MV-4-11 (cell line): Measurements from ENCODE around the gene ZNF674.
"Not testable (repeated sequence)": the region's sequence is repeated elsewhere in the genome, so short reads cannot be mapped to it uniquely, and the experiment has no call there.

Experiments
- DNase-seq: peaks from one replicate; lab custom pipeline; 2025; lab: John Stamatoyannopoulos, UW

ZNF674 gene

DNA sequence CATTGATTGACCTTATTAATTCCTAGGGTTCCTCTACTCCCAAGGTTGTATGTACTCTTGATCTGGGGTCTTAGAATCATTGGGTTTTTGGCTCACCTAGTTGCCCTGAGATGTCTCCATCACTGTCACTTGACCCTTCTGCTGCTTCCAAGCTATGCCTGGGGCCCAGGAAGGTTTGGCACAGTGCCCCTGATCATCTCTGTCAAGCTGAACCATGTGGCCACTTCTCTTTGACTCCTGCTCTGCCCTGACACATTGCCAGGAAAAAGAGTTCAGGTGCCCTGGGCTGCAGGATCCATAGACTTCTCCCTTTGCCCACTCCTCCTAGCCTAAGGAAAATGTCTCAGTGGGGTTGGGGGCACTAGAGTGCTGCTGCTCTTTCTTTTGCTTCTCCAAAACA lies 24.4 kb upstream of the ZNF674 start:
- DNase-seq, result no peak

DNA sequence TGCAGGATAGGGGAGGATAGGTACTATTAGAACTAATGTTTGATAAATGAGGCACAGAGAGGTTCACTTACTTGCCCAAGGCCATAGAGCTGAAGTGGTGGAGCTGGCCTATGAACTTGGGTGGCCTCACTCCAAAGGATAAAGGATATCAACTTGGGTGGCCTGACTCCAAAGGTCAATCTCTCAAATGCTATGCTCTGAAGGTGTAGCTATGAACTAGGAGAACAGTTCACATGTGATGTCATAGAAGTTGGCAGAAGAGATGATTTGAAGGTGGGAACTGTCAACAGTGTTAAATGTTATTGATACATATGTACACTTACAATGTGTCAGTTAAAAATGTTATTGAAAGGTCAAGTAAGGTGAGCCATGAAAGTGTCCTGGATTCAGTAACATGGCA lies 22.2 kb upstream of the ZNF674 start:
- no peak for DNase-seq

DNA sequence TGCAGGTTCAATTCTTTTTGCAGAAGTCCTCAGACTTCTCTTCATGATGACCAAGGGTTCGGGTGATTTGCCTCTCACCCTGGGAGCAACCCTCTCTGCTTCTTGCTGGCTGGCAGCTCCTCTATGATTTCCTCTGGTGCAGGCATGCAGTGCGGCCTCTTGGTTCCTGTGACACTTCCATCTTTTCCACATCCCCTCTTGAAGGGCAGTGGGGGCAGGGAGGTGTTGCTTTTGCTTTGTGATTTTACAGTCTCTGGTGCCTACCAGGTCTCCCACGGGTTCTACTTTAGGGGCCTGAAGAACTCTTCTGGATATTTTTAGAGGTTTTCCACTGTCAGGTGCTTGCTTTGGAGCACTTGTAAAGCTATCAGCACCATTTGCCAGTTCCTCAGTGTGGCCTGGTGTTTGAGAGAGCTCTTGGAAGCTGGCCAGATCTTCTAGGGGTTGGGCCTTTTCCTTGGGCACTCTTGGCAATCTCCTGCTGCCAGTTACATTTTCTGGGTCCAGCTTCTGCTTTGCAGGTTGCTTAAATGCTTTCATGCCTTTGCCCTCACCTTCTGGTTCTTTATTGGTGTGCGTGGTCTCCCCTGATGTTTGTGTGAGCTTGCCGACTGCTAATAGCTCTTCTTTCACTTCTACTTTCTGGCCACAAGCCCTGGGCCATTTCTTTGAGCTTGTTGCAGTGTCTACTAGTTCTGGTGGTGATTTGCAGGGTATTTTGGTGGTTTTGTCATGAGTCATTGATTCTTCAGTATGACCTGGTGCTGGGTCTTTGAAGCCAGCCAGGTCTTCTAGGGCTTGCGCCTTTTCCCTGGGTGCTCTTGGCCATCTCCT lies 16.8 kb upstream of the ZNF674 start:
- peak; percentile 87 for DNase-seq

DNA sequence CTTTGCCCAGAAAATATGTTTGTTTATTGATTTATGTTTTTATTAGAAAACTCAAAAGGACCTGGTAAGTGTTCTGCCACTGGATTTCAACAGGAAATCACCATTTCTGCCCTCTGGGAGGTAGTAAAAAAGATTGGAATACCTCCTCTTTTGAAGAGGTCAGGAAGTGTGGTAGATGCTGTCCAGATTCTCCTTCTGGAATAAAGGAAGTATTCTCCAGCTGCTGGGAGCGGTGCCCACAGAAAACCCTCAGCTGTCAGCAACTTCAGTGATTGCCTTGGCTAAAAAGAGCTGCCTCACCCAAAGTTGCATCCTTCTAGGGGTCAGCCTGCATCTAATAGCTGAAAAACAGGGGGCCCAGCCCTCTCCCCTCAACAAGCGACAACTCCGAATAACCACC lies 13.8 kb upstream of the ZNF674 start:
- DNase-seq, result no peak

DNA sequence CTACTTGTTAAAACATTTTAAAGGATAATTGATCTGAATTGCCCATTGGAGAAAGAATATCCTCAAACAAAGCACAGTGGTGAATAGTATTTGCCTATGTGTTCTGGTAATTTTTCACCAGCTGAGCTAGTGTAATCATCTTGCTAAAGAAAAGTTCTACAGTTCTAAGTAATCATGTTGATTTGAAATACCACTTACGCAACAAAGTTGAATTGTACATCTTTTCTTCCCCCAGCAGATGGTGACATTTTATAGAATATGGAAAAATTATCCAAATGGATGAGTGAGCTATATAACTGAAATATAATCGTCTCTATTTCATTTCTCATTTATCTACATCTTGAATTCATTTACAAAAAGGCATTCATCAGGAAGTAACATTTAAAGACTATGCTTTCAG lies 9.7 kb upstream of the ZNF674 start:
- peak; percentile 32 for DNase-seq

DNA sequence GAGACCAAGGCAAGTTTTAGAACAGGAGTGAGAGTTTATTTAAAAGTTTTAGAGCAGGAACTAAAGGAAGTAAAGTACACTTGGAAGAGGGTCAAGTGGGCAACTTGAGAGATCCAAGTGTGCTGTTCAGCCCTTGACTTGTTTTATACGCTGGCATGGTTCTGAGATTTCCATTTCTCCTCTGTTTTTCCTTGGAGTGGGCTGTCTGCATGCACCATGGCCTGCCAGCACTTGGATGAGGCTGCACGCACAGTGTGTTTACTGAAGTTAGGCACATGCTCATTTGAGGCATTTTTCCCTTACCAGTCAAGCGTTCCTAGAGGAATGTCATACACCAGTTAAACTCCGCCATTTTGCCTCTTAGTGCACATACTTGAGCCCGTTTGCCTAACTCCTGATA lies 8.7 kb upstream of the ZNF674 start:
- DNase-seq, result no peak

DNA sequence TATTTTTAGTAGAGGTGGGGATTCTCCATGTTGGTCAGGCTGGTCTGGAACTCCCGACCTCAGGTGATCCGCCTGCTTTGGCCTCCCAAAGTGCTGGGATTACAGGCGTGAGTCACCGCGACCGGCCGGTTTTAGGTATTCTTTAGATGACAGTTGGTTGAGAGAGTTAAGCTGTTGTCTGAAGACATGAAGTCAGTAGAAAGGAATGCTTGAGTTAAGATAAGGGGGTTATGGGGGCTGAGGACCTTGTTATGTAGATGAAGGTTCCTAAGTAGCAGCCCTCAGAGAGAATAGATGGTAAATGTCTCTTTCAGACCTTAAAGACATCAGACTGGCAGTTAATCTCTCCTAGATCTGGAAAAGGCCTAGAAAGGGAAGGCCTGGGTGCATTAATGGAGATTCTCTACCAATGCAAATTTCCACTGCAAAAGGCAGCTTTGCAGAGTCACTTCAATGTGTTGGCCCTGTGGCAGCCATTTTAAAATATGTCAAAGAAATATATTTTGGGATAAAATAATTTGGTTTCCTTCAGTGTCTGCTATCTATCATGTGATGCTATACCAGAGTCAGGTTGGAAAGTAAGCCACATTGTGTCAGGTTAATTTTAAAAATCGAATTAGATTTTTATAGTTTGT lies 6.4 kb upstream of the ZNF674 start:
- no peak for DNase-seq

DNA sequence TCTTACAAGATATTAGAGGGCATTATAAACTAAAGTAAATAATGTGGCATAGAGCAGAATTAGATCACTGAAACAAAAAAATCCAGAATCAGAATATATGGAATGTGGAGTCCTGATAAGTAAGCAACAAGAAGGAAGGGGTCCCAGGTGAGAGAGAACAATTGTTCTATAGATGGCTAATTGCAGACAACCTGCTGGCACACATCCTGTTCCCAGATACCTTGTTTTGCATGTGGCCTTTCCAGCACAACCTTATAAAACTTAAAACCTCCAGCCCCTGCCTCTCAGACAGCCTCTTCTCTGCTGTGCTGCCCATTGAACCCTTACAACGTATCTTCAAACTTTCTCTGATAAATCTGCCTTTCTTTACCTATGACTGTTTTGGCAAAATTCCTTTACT lies 4.7 kb upstream of the ZNF674 start:
- no peak for DNase-seq

DNA sequence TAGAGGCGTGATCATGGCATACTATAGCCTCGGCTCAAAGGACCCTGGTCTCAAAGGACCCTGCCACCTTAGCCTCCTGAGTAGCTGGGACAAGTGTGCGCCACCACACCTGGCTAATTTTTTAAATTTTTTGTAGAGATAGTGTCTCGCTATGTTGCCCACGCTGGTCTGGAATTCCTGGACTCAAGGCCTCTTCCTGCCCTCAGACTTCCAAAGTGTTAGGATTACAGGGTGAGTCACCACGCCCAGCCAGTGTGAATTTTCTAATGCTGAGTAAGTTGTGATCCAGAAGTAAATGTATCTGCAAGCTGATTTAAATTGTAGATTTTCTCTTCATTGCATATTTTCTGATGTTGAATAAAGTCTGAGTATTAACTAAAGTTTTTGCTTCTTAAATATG lies 2.6 kb upstream of the ZNF674 start:
- DNase-seq, result no peak

DNA sequence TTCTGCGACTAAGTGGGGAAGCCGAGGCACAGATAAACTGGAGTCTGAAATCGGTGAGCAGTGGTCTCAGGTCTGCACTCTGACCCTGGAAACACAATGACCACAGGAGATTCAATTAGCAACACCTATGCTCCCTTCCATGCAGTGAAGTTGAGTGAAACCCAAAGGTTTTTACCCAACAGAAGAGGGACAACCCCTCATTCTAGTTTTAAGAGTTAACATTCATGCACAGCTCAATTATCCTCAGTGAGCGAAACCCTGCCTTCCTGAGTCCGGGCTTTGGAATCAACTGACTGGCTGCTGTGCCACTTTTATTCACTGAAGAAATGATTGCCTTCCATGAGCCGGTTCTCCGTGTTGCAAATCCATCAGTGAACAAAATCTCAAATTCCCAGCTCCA lies 694 bp downstream of the ZNF674 start:
- DNase-seq, result not testable (repeated sequence)

DNA sequence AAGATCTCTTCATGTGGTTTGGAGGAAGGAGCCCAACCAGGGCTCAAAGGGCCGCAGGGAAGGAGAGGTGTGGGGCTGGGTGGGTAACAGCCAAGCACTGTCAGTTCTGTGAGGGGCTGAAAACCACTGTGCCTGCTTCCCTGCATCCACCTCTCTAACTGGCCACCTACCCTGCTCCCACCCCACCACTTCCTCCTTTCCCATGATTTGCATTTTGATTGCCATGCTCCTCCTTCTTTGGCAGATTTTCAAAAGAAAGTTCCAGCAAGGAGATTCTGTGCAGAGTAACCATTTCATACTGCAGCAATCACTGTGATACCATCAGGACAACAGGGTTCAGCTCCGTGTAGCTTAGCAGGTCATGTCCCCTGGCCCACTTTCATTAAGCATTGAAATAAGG lies 1.8 kb downstream of the ZNF674 start:
- DNase-seq, result peak; percentile 3

DNA sequence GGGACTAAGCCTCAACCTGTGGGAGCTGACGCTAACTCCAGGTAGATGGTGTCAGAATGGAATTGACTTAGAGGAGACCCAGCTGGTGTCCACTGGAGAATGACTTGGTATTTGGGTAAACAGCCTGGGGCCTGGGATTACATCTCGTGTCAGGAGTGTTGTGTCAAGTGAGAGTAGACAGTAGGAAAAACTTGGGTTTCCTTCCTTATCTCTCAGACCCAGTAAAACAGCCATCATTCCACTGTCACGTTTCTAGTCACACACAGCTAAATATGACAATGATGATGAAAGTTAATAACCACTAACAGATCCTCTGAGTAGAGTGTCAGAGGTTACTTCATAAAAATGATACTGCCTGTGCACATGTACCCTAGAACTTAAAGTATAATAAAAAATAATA lies 13.8 kb downstream of the ZNF674 start:
- DNase-seq, result peak; percentile 1

DNA sequence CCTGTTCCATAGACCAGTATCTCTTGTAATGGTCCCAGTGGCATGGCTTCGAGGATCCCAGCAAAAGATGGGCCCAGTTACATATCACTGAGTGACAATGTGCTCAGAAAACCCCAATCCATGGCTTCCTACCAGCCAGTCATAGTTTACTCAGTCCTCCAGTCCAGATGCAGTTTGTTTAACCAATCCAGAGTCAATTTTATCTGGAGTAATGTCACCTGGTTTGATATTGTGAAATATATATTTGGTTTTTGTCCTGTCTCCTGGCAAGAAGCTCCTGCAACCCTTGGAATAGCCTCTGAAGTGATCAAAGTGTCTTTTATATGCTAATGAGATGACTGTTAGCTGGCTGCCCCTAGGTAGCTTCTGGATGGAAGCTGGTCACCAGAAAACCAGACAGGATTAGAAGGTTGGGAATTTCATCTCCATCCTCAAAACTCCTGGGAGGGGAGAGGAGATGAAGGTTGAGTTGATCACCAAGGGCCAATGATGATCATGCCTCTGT lies 14.8 kb downstream of the ZNF674 start:
- DNase-seq, result not testable (repeated sequence)

DNA sequence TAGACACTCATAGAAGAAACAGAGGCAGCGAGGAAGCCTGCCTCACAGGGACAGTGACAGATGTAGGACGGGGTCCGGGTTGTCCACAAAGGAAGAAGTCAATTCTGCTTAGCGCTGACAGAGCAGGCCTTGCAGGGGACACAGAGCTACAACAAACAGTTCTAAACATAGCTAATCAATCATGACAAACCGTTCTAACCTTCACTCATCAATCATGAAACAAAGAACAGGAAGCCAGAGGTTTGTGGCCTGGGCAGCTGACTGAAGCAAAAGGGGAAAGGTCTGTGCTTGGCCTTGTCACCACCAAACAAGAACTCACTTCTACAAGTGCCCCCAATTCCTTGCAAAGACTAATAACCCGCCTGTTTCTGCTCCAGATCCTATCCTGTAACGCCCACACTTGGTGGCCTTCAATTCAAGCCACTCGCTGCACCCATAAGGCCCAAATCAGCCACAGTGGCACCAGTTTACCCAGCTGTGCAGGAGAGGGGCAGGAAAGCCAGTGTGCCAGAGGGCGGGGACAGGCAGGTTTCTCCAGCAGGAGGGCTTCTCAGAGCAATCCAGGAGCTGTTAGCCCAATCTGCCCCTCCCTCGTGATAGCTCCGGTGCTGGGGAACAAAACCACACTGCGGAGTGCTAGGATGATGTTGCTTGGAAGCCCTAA lies 15.3 kb downstream of the ZNF674 start:
- DNase-seq, result peak; percentile 34

DNA sequence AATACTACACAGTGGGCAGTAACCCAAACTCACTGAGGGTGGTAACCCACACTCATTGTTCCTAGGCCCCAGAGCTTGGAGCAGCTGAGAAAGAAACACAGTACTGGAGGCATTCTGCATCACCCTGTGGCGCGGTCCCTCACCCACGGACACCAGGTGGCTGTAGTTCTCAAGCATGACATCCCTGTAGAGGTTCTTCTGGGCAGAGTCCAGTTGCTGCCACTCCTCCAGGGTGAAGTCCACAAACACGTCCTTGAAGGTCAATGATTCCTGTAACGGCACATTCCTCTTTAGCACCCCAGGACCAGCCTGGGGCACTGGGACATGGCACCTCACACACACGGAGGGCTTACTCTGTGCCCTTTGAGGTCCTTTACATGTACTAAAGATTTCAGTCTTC lies 16.6 kb downstream of the ZNF674 start:
- not testable (repeated sequence) for DNase-seq

DNA sequence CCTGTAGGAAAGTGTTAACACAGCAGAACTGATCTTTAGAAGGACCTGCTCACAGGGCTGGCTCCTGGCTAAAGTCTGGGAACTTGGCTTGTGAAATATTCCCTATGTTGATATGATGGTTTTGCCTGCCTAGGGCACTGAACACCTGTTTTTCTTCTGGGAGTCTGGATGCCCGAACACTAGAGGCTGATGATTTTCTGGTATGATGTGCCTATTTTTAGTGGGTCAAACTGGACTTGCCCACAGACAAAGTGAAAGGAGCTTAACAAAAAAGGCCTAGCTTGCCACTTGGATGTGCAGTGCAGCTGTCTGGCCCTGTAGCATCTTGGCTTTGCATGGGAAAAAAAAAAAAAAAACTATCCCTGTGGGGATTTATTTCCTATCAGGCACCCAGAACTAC lies 39.1 kb downstream of the ZNF674 start:
- no peak for DNase-seq

DNA sequence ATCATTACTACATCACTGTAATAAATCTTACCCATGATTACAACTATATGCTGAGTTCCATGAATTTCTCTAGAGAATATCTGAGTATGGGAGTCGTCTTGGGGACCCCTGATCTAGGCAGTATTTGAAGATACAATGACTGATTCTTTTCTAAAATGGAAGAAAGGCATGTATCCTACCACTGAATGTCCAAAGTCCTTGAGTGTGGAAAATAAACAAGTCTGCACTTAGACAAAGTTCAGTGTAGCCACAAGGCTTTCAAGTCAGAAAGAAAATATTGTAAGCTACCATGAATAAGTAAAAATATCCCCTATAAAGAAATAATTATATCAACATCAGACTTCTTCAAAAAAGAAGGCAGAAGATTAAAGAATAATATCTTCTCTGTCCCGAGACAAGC lies 42.4 kb downstream of the ZNF674 start:
- no peak for DNase-seq

DNA sequence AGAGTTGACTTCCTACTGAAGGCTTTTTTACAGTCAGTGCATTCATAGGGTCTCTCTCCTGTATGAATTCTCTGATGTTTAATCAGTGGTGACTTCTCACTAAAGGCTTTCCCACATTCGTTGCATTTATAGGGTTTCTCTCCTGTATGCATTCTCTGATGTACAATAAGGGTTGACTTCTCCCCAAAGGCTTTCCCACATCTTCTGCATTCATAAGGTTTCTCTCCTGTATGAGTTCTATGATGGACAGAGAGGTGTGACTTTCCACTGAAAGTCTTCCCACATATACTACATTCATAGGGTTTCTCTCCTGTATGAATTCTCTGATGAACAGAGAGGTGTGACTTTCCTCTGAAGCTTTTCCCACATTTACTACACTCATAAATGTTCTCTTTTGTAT lies 45.2 kb downstream of the ZNF674 start:
- no peak for DNase-seq

DNA sequence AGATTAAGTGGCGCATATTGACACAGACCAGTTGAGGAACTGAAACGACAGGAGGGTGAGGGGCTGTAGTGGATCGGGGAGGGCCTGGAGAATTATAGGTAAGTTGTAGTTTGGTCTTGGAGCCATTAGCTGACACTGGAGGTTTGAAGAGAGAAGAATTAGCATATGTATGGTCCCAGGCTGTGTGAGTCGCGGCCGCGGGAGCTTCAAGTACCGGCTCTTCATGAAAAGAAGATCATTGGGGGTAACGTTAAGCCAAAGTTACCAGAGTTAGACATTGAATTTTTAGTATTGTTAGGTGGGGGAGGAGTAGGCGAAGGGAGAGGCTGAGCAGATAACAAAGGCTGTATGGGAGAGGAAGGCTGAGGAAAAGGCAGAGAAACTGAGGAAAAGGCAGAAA lies 56.5 kb downstream of the ZNF674 start:
- no peak for DNase-seq

DNA sequence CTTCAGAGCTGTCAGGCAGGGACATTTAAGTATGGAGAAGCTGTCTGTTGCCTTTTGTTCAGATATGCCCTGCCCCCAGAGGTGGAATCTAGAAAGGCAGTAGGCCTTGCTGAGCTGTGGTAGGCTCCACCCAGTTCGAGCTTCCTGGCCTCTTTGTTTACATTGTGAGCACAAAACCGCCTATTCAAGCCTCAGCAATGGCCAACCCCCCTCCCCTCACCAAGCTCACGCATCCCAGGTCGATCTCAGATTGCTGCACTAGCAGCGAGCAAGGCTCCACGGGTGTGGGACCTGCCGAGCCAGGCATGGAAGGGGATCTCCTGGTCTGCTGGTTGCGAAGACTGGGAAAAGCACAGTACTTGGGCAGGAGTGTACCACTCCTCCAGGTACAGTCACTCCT lies 59.3 kb downstream of the ZNF674 start:
- no peak for DNase-seq

DNA sequence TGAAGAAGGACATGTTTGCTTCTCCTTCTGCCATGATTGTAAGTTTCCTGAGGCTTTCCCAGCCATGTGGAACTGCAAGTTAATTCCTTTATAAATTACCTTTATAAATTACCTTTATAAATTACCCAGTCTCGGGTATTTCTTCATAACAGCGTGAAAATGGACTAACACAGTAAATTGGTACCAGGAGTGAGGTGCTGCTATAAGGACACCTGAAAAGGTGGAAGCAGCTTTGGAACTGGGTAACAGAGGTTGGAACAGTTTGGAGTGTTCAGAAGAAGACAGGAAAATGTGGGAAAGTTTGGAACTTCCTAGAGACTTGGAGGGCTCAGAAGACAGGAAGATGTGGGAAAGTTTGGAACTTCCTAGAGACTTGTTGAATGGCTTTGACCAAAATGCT lies 66.6 kb downstream of the ZNF674 start:
- not testable (repeated sequence) for DNase-seq

DNA sequence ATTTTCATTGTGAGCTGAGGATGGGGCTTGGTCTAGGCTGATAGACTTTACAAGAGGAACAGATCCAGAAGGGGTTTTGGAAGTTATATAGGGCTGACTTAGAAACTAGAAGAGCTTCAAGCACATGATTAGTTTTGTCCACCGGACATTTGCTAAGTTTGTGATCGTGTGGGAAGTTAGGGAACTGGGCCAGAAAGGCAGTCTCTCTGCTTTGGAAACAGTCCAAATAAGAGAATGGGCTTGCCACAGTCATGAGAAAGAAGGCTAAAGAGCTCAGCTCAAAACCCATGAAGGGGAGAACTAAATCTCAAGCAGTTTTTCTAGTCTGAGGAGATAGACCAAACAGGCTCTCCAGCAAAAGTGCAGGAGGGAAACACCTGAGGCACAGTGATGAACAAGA lies 67.8 kb downstream of the ZNF674 start:
- no peak for DNase-seq

DNA sequence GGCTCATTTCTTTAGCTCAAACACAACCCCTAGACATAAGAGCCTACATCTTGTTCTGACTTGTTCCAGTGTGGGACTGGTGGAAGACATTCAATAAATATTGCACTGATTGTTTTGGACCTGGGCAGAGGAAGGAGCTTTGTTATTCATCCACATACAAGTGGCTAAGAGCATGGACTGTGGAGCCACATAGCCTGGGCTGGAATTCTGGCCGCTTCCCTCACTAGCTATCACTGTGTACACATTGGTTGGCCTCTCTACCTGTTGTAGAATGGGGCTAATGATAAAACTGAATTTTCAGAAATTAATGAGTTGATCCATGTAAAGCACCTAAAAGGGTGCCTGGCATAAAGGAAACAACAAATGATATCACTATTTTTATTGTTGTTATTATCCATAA lies 80.0 kb downstream of the ZNF674 start:
- DNase-seq, result no peak
